Frontal cortex (tissue), 4 donors: ENCODE measurements around the gene ACSM3. TPM values are rescaled to one million over a fixed set of nuclear protein-coding genes. Genes with fewer than 3 reads are reported as not detected.
"Not testable (repeated sequence)": the region's sequence is repeated elsewhere in the genome, so short reads cannot be mapped to it uniquely, and the experiment has no call there.

Experiments
- DNase-seq, 2 donors: peaks; one replicate each; pipeline ENCODE4 v3.0.0; 2012; ENCODE audit warnings: low spot score in 2 of 2
- FAIRE-seq: peaks from 2 replicates; lab custom pipeline; 2012; peaks lifted over from hg19 to GRCh38; lab: Jason Lieb, UNC
- total RNA-seq: library from RNA; depleted of rRNA; stranded (reverse); fragments of >200 nt; gene quantifications from one replicate; pipeline ENCODE4 v1.2.3, GENCODE V29; 2014
- donor health status: control.
- donor health status: control.
- donor health status: control.

ACSM3 gene
- total RNA-seq, 1 donor from 2014 or later, result 1.6 TPM

GRCh38 chr16:20803192-20803560, 39.4 kb downstream of the ACSM3 start:
- no peak for DNase-seq
- FAIRE-seq, result no peak

- FAIRE-seq, result no peak
- no peak for DNase-seq
Measured at GRCh38 chr16:20803561-20804214, 39.9 kb downstream of the ACSM3 start.

GRCh38 chr16:20805684-20806167, 41.9 kb downstream of the ACSM3 start:
- not testable (repeated sequence) for DNase-seq, FAIRE-seq

- FAIRE-seq, result no peak
- DNase-seq, result peak; percentile 76 to 90
Measured at GRCh38 chr16:20806168-20807050, 42.6 kb downstream of the ACSM3 start, which contains the start of the genes ERI2 and REXO5. Gene ERI2, minus strand, starts transcription at chr16:20806472. Its CDS starts 42 bp downstream, at chr16:20806430. Gene REXO5, plus strand, starts transcription at chr16:20806527. Its CDS starts 427 bp downstream, at chr16:20806954.

- DNase-seq (no peak), FAIRE-seq (no peak)
Measured at GRCh38 chr16:20807862-20808261, 44.0 kb downstream of the ACSM3 start.

- FAIRE-seq, result no peak
- DNase-seq, result no peak
Measured at GRCh38 chr16:20811889-20812439, 48.1 kb downstream of the ACSM3 start.

GRCh38 chr16:20812510-20812909, 48.7 kb downstream of the ACSM3 start:
- FAIRE-seq, result no peak
- DNase-seq, result no peak

- FAIRE-seq (no peak), DNase-seq (no peak)
Measured at GRCh38 chr16:20814784-20815183, 51.0 kb downstream of the ACSM3 start.

GRCh38 chr16:20818929-20819585, 55.2 kb downstream of the ACSM3 start:
- DNase-seq (no peak), FAIRE-seq (no peak)

GRCh38 chr16:20821682-20822081, 57.9 kb downstream of the ACSM3 start:
- no peak for DNase-seq
- FAIRE-seq, result no peak

GRCh38 chr16:20822521-20823325, 58.9 kb downstream of the ACSM3 start:
- FAIRE-seq (no peak), DNase-seq (no peak)

GRCh38 chr16:20826039-20826566, 62.3 kb downstream of the ACSM3 start:
- DNase-seq (no peak), FAIRE-seq (no peak)

GRCh38 chr16:20829536-20829935, 65.7 kb downstream of the ACSM3 start:
- DNase-seq, result no peak
- FAIRE-seq, result no peak

GRCh38 chr16:20830372-20830771, 66.6 kb downstream of the ACSM3 start:
- no peak for FAIRE-seq

GRCh38 chr16:20833086-20833485, 69.3 kb downstream of the ACSM3 start:
- FAIRE-seq (no peak), DNase-seq (no peak)

More at GRCh38 chr16:20830372-20830771, 66.6 kb downstream of the ACSM3 start:
- DNase-seq, result no peak

GRCh38 chr16:20838240-20838639, 74.4 kb downstream of the ACSM3 start:
- DNase-seq (no peak), FAIRE-seq (no peak)

GRCh38 chr16:20839504-20839903, 75.7 kb downstream of the ACSM3 start:
- no peak for FAIRE-seq

GRCh38 chr16:20844054-20844453, 80.2 kb downstream of the ACSM3 start:
- FAIRE-seq (no peak), DNase-seq (no peak)

More at GRCh38 chr16:20839504-20839903, 75.7 kb downstream of the ACSM3 start:
- DNase-seq, result no peak

- FAIRE-seq (no peak), DNase-seq (no peak)
Measured at GRCh38 chr16:20844588-20844987, 80.8 kb downstream of the ACSM3 start.
